Measurements from ENCODE around the gene OR4D9.
"Not testable (repeated sequence)": the region's sequence is repeated elsewhere in the genome, so short reads cannot be mapped to it uniquely, and the experiment has no call there.

OR4D9 gene

DNA sequence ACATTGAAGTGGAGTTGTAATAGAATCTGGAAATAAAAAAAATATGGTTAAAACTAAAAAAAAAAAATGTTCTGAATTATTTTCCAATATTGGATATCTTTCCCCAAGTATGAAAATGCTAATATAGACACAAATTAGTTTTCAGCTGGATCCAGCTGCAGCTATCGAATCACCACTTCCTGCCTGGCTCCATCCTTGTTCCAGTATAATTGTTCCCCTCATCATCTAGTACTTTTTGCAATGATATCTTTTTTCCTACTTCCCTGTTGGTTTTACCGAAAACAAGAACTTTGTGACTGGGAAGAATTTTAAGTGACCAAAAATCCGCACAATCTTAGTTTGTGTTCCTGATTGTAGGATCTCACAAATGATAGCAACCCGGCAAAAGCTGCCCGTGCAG lies 9.4 kb downstream of the OR4D9 start:
- Histone ChIP-seq H3K27me3 (replicated peaks; ENCODE audit: control insufficient read depth, insufficient read depth, low read length, poor library complexity, severe bottlenecking) (no peaks in the 10 kb centered on the region), H3K27ac (ENCODE audit: insufficient read depth, low read length, poor library complexity, severe bottlenecking) (no peak overlapping the region), H3K4me3 (ENCODE audit: insufficient read depth, low read depth, low read length, poor library complexity, severe bottlenecking) (no peak overlapping the region), H3K9me3 (ENCODE audit: control insufficient read depth, low read length) (no peaks in the 10 kb centered on the region), H3K36me3 (ENCODE audit: control insufficient read depth, insufficient read depth, low read length) (no peaks in the 10 kb centered on the region), H3K4me1 (ENCODE audit: control insufficient read depth, insufficient read depth, low read length, poor library complexity, severe bottlenecking) (no peaks in the 10 kb centered on the region)
- DNase-seq, result no peak

- Histone ChIP-seq H3K36me3 (ENCODE audit: control insufficient read depth, insufficient read depth, low read length) (no peaks in the 10 kb centered on the region), H3K4me1 (ENCODE audit: control insufficient read depth, insufficient read depth, low read length, poor library complexity, severe bottlenecking) (no peaks in the 10 kb centered on the region), H3K27me3 (replicated peaks; ENCODE audit: control insufficient read depth, insufficient read depth, low read length, poor library complexity, severe bottlenecking) (no peaks in the 10 kb centered on the region), H3K9me3 (ENCODE audit: control insufficient read depth, low read length) (no peaks in the 10 kb centered on the region), H3K27ac (ENCODE audit: insufficient read depth, low read length, poor library complexity, severe bottlenecking) (no peak overlapping the region), H3K4me3 (ENCODE audit: insufficient read depth, low read depth, low read length, poor library complexity, severe bottlenecking) (no peak overlapping the region)
- no peak for DNase-seq
These were observed 12.2 kb downstream of the OR4D9 start for GRCh38 chr11:59523541-59523940.

DNA sequence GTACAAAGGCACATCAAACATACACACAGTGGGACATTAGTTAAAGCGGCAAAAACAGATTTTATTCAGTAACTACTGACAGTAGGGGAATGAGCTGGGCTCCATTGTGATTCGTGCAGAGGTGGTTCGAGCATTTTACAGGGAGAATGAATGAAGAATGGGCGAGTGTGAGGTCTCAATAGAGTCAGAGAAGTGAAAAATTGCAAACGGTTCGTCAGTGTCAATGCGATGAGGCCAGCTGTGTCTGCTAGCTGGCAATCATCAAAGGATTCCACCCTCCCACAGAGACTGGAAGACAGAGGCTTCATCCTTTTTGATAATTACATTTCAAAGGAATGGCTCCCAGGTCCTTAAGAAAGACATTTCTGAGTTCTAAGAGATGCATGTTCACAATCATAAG lies 17.4 kb downstream of the OR4D9 start:
- Histone ChIP-seq H3K27ac (ENCODE audit: insufficient read depth, low read length, poor library complexity, severe bottlenecking) (no peak overlapping the region), H3K4me3 (ENCODE audit: insufficient read depth, low read depth, low read length, poor library complexity, severe bottlenecking) (no peak overlapping the region), H3K36me3 (ENCODE audit: control insufficient read depth, insufficient read depth, low read length) (no peaks in the 10 kb centered on the region), H3K9me3 (ENCODE audit: control insufficient read depth, low read length) (no peaks in the 10 kb centered on the region), H3K27me3 (replicated peaks; ENCODE audit: control insufficient read depth, insufficient read depth, low read length, poor library complexity, severe bottlenecking) (no peaks in the 10 kb centered on the region), H3K4me1 (ENCODE audit: control insufficient read depth, insufficient read depth, low read length, poor library complexity, severe bottlenecking) (no peaks in the 10 kb centered on the region)
- DNase-seq, result no peak

DNA sequence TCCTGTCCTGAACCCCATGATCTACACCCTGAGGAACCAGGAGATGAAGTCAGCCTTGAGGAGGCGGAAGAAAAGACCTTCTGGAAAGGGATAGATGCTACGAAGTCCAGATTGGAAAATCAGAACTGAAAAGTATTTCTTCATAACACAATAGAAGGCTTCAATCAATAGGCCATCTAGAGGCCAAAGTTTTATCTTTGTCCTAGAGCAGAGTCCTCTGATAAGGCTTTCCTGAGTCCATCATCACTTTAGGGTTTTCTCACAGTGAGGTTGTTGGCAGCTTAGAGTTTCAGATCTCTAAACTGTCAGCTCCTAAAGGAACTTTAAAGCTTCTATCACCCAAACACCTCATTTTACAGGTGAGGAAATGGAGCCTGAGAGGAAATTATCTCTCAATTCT lies 21.3 kb downstream of the OR4D9 start:
- Histone ChIP-seq H3K27ac (ENCODE audit: insufficient read depth, low read length, poor library complexity, severe bottlenecking) (no peak overlapping the region), H3K27me3 (replicated peaks; ENCODE audit: control insufficient read depth, insufficient read depth, low read length, poor library complexity, severe bottlenecking) (no peaks in the 10 kb centered on the region), H3K36me3 (ENCODE audit: control insufficient read depth, insufficient read depth, low read length) (no peaks in the 10 kb centered on the region), H3K4me3 (ENCODE audit: insufficient read depth, low read depth, low read length, poor library complexity, severe bottlenecking) (no peak overlapping the region), H3K4me1 (ENCODE audit: control insufficient read depth, insufficient read depth, low read length, poor library complexity, severe bottlenecking) (peaks cover 6% of the 10 kb centered on the region), H3K9me3 (ENCODE audit: control insufficient read depth, low read length) (no peaks in the 10 kb centered on the region)
- DNase-seq, result no peak

DNA sequence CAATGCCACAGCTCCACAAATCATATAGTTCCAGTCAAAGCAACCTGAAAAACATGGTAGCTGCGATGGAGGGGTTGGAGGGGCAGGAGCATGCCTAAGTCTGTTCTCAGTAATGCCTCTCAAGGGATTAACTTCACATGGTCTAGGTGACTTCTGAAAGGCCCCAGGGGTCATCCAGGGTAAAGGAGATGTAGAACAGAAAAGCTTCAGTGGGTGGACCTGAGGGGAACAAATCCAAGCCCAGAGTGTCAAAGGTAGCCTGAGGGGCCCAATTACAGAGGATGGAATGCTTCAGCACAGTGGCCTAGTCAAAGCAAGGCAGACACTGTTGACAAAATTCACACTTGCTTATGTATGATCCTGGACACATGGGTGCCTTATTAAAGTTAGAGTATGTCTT lies 23.3 kb downstream of the OR4D9 start:
- Histone ChIP-seq H3K27me3 (replicated peaks; ENCODE audit: control insufficient read depth, insufficient read depth, low read length, poor library complexity, severe bottlenecking) (no peaks in the 10 kb centered on the region), H3K27ac (ENCODE audit: insufficient read depth, low read length, poor library complexity, severe bottlenecking) (no peak overlapping the region), H3K4me3 (ENCODE audit: insufficient read depth, low read depth, low read length, poor library complexity, severe bottlenecking) (no peak overlapping the region), H3K4me1 (ENCODE audit: control insufficient read depth, insufficient read depth, low read length, poor library complexity, severe bottlenecking) (peaks cover 6% of the 10 kb centered on the region), H3K36me3 (ENCODE audit: control insufficient read depth, insufficient read depth, low read length) (no peaks in the 10 kb centered on the region), H3K9me3 (ENCODE audit: control insufficient read depth, low read length) (no peaks in the 10 kb centered on the region)
- no peak for DNase-seq

DNA sequence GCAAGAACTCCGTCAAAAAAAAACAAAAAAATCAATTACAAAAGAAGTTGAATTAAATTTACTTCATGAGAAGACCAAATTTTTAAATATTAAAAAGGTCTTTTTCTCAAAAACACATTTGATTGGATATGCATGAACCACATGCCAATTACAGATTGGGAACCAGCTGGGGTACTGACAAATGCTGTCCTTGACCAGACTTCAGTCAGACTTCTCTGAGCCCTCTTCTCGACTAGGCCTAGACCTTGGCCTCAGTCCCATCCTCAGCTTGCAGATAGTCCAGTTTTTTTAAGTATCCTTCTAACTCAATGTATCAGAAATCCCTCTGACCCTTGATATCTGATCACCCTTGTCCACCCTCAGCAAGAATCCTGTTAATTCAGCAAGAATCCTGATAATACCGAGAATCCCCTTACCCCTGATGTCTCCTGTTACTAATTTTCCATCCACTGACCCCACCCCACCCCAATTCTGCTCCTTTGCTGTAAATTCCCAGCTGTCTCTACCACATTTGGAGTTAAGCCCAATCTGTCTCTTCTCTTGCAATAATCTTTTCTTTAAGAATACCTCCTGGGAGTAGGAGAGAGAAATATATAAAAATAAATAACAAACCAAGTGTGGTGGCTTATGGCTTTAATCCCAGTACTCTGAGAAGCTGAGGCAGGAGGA lies 30.9 kb downstream of the OR4D9 start:
- Histone ChIP-seq H3K36me3 (ENCODE audit: control insufficient read depth, insufficient read depth, low read length) (no peaks in the 10 kb centered on the region), H3K27me3 (replicated peaks; ENCODE audit: control insufficient read depth, insufficient read depth, low read length, poor library complexity, severe bottlenecking) (no peaks in the 10 kb centered on the region), H3K27ac (ENCODE audit: insufficient read depth, low read length, poor library complexity, severe bottlenecking) (no peak overlapping the region), H3K4me3 (ENCODE audit: insufficient read depth, low read depth, low read length, poor library complexity, severe bottlenecking) (no peak overlapping the region), H3K4me1 (ENCODE audit: control insufficient read depth, insufficient read depth, low read length, poor library complexity, severe bottlenecking) (peaks cover 1% of the 10 kb centered on the region), H3K9me3 (ENCODE audit: control insufficient read depth, low read length) (no peaks in the 10 kb centered on the region)
- no peak for DNase-seq

GRCh38 chr11:59543713-59544112 lies 32.4 kb downstream of the OR4D9 start:
- not testable (repeated sequence) for H3K4me1 ChIP-seq (ENCODE audit: control insufficient read depth, insufficient read depth, low read length, poor library complexity, severe bottlenecking); DNase-seq; H3K27ac ChIP-seq (ENCODE audit: insufficient read depth, low read length, poor library complexity, severe bottlenecking); H3K36me3 ChIP-seq (ENCODE audit: control insufficient read depth, insufficient read depth, low read length); H3K27me3 ChIP-seq (replicated peaks; ENCODE audit: control insufficient read depth, insufficient read depth, low read length, poor library complexity, severe bottlenecking); H3K4me3 ChIP-seq (ENCODE audit: insufficient read depth, low read depth, low read length, poor library complexity, severe bottlenecking); H3K9me3 ChIP-seq (ENCODE audit: control insufficient read depth, low read length)

GRCh38 chr11:59544869-59545178 lies 33.5 kb downstream of the OR4D9 start:
- no peak for DNase-seq
- no peak overlapping the region for H3K4me3 ChIP-seq (ENCODE audit: insufficient read depth, low read depth, low read length, poor library complexity, severe bottlenecking)
- H3K9me3 ChIP-seq (ENCODE audit: control insufficient read depth, low read length), result no peaks in the 10 kb centered on the region
- H3K27me3 ChIP-seq (replicated peaks; ENCODE audit: control insufficient read depth, insufficient read depth, low read length, poor library complexity, severe bottlenecking), result no peaks in the 10 kb centered on the region
- no peaks in the 10 kb centered on the region for H3K4me1 ChIP-seq (ENCODE audit: control insufficient read depth, insufficient read depth, low read length, poor library complexity, severe bottlenecking)
- no peak overlapping the region for H3K27ac ChIP-seq (ENCODE audit: insufficient read depth, low read length, poor library complexity, severe bottlenecking)
- no peaks in the 10 kb centered on the region for H3K36me3 ChIP-seq (ENCODE audit: control insufficient read depth, insufficient read depth, low read length)

GRCh38 chr11:59545179-59546020 lies 34.1 kb downstream of the OR4D9 start:
- Histone ChIP-seq H3K4me3 (ENCODE audit: insufficient read depth, low read depth, low read length, poor library complexity, severe bottlenecking) (no peak overlapping the region), H3K4me1 (ENCODE audit: control insufficient read depth, insufficient read depth, low read length, poor library complexity, severe bottlenecking) (no peaks in the 10 kb centered on the region), H3K9me3 (ENCODE audit: control insufficient read depth, low read length) (no peaks in the 10 kb centered on the region), H3K36me3 (ENCODE audit: control insufficient read depth, insufficient read depth, low read length) (no peaks in the 10 kb centered on the region), H3K27me3 (replicated peaks; ENCODE audit: control insufficient read depth, insufficient read depth, low read length, poor library complexity, severe bottlenecking) (no peaks in the 10 kb centered on the region), H3K27ac (ENCODE audit: insufficient read depth, low read length, poor library complexity, severe bottlenecking) (no peak overlapping the region)
- DNase-seq, result no peak

- not testable (repeated sequence) for H3K4me1 ChIP-seq (ENCODE audit: control insufficient read depth, insufficient read depth, low read length, poor library complexity, severe bottlenecking); H3K4me3 ChIP-seq (ENCODE audit: insufficient read depth, low read depth, low read length, poor library complexity, severe bottlenecking); H3K36me3 ChIP-seq (ENCODE audit: control insufficient read depth, insufficient read depth, low read length)
These were observed 36.4 kb downstream of the OR4D9 start for GRCh38 chr11:59547605-59548308.

More at GRCh38 chr11:59547605-59548308, 36.4 kb downstream of the OR4D9 start:
- H3K27ac ChIP-seq (ENCODE audit: insufficient read depth, low read length, poor library complexity, severe bottlenecking); H3K27me3 ChIP-seq (replicated peaks; ENCODE audit: control insufficient read depth, insufficient read depth, low read length, poor library complexity, severe bottlenecking); DNase-seq; H3K9me3 ChIP-seq (ENCODE audit: control insufficient read depth, low read length): not testable (repeated sequence)
